ENCODE data around the gene SAPCD1.

DNA sequence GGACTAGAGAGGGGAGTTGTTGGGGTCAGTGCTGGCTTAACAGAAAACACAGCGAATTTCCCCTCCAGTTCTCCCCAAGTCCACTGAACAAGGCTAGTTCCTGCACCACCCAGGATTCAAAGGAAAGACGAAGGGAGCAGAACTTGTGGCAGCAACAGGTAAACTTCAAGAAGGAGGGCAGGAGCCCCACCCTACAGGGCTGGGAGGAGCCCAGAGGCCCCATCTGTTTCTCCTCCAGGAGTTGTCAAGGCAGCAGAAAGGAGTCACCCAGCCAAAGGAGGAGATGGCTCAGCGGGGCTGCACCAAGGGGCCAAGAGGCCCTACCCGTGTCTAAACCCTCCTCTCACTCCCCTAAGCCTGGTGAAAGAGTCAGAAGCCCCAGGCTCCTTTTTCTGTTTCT, 1.7 kb downstream of the SAPCD1 start:
- TF ChIP-seq ARID4B (CRISPR knock-in tag; IDR thresholded peaks at IDR 0.05; ENCODE audit: borderline replicate concordance) (no peak), CTCF (IDR thresholded peaks at IDR 0.05) (no peak), E2F4 (CRISPR knock-in tag; IDR thresholded peaks at IDR 0.05; ENCODE audit: borderline replicate concordance, low read depth) (no peak)
- TF ChIP-seq, protein P1, sequence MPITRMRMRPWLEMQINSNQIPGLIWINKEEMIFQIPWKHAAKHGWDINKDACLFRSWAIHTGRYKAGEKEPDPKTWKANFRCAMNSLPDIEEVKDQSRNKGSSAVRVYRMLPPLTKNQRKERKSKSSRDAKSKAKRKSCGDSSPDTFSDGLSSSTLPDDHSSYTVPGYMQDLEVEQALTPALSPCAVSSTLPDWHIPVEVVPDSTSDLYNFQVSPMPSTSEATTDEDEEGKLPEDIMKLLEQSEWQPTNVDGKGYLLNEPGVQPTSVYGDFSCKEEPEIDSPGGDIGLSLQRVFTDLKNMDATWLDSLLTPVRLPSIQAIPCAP (CRISPR knock-in tag; IDR thresholded peaks at IDR 0.05), result no peak
